HCT116 (cell line): ENCODE results near the gene ZNF264. TPM values are rescaled to one million over a fixed set of nuclear protein-coding genes. Genes with fewer than 3 reads are reported as not detected.
A peak's percentile ranks its signal among the peaks of the same experiment; 100 is the strongest.

Source experiments
- ATAC-seq: fragments of 200-7000 bp; cut with Tn5 transposase; 2 replicates; pipeline ENCODE4 v1.9.1; 2020; ENCODE audit warnings: mild to moderate bottlenecking, moderate library complexity
- BruUV-seq: library from RNA; stranded (reverse); fragments of 400-500 nt; replicated peaks from 2 replicates; lab custom pipeline; 2021; lab: Mats Ljungman, UMichigan
- CTCF ChIA-PET: fragments of 300-600 bp; sonication (Branson Sonifier 250); formaldehyde crosslinking; loops from one replicate; lab custom pipeline; 2021; ENCODE audit warnings: antibody characterized with exemption; lab: Charles Lee
- POLR2A ChIA-PET: fragments of 300-600, 350-600 bp; sonication (Branson Sonifier 250); formaldehyde crosslinking; loops from one replicate; lab custom pipeline; 2021; ENCODE audit warnings: antibody characterized with exemption; lab: Charles Lee
- RAD21 ChIA-PET, 2 experiments: fragments of 300-600 bp; sonication (Branson Sonifier 250); formaldehyde crosslinking; loops; one replicate each; lab custom pipeline; 2023; ENCODE audit warnings: low total read pairs in 2 of 2; ENCODE audit not compliant: uncharacterized antibody in 2 of 2, unreplicated experiment in 2 of 2, low non-redundant PET in 1 of 2; lab: Charles Lee
- DNase-seq: peaks from one replicate; pipeline ENCODE4 v3.0.0-alpha.2; 2010; ENCODE audit warnings: low read depth, low spot score
- H2AFZ ChIP-seq: fragments of 200-600 bp; shearing (Covaris generic), sonication (generic); 2 replicates; pipeline ENCODE4 v1.6.1; 2017; ENCODE audit warnings: low read depth, mixed run types, mixed read lengths, antibody characterized with exemption, low read length; ENCODE audit not compliant: poor library complexity, severe bottlenecking
- H3K27ac ChIP-seq: 2 replicates; pipeline ENCODE4 v1.5.1; 2012; ENCODE audit warnings: low read depth, low read length
- H3K27me3 ChIP-seq: fragments of 200-600 bp; sonication (generic); 2 replicates; pipeline ENCODE4 v1.6.1; 2016; ENCODE audit warnings: mixed run types, low read length, mixed read lengths; ENCODE audit not compliant: insufficient read depth
- H3K36me3 ChIP-seq, 2 experiments: fragments of 200-500 bp in 1 of 2; fragments of 200-600 bp in 1 of 2; sonication (Bioruptor generic) in 1 of 2; sonication (generic) in 1 of 2; 2 replicates each; pipeline versions ENCODE4 v1.5.1 to v1.6.1; 2014 to 2016; ENCODE audit warnings: low read length in 2 of 2, inconsistent platforms in 1 of 2, mixed read lengths in 1 of 2, mixed run types in 1 of 2; ENCODE audit not compliant: insufficient read depth in 2 of 2, control insufficient read depth in 1 of 2
- H3K4me1 ChIP-seq, 2 experiments: fragments of 200-600 bp in 1 of 2; sonication (generic) in 1 of 2; 2 replicates each; pipeline versions ENCODE4 v1.5.1 to v1.6.1; 2012 to 2017; ENCODE audit warnings: low read length in 2 of 2, inconsistent platforms in 1 of 2, mild to moderate bottlenecking in 1 of 2, mixed read lengths in 1 of 2, mixed run types in 1 of 2, moderate library complexity in 1 of 2; ENCODE audit not compliant: insufficient read depth in 2 of 2, control insufficient read depth in 1 of 2
- H3K4me2 ChIP-seq: fragments of 200-600 bp; sonication (generic); 2 replicates; pipeline ENCODE4 v1.6.1; 2017; ENCODE audit warnings: mixed run types, low read length, mixed read lengths
- H3K4me3 ChIP-seq, 2 experiments: fragments of 200-600 bp in 1 of 2; sonication (generic) in 1 of 2; replicated peaks in 1 of 2; 2 replicates each; pipeline ENCODE4 v1.5.1; 2011 to 2016; ENCODE audit warnings: low read length in 2 of 2, control low read depth in 1 of 2, low read depth in 1 of 2, mild to moderate bottlenecking in 1 of 2, mixed read lengths in 1 of 2, mixed run types in 1 of 2
- H3K79me2 ChIP-seq: fragments of 200-600 bp; sonication (generic); 2 replicates; pipeline ENCODE4 v1.6.1; 2017; ENCODE audit warnings: mild to moderate bottlenecking, mixed run types, low read length, moderate library complexity, mixed read lengths; ENCODE audit not compliant: insufficient read depth
- H3K9ac ChIP-seq: fragments of 200-600 bp; sonication (generic); 2 replicates; pipeline ENCODE4 v1.6.1; 2016; ENCODE audit warnings: low read length, mixed read lengths
- H3K9me2 ChIP-seq: fragments of 200-600 bp; sonication (generic), shearing (Covaris generic); 2 replicates; pipeline ENCODE4 v1.6.1; 2017; ENCODE audit warnings: mixed run types, mild to moderate bottlenecking, moderate library complexity; ENCODE audit not compliant: insufficient read depth
- H3K9me3 ChIP-seq, 2 experiments: fragments of 200-500 bp in 1 of 2; fragments of 200-600 bp in 1 of 2; sonication (Bioruptor generic) in 1 of 2; sonication (generic) in 1 of 2; 2 replicates each; pipeline ENCODE4 v1.6.1; 2014 to 2017; ENCODE audit warnings: low read length in 2 of 2, mixed read lengths in 2 of 2, inconsistent platforms in 1 of 2, low read depth in 1 of 2, mild to moderate bottlenecking in 1 of 2, mixed run types in 1 of 2, moderate library complexity in 1 of 2; ENCODE audit not compliant: control insufficient read depth in 1 of 2, insufficient read depth in 1 of 2
- H4K20me1 ChIP-seq: fragments of 200-600 bp; sonication (generic), shearing (Covaris generic); 2 replicates; pipeline ENCODE4 v1.6.1; 2017; ENCODE audit warnings: mixed run types, mild to moderate bottlenecking, moderate library complexity; ENCODE audit not compliant: insufficient read depth
- EGR1 ChIP-seq: IDR thresholded peaks from 2 replicates; pipeline ENCODE4 v1.6.1; 2012; ENCODE audit warnings: low read depth
- SRF ChIP-seq: IDR thresholded peaks from 2 replicates; pipeline ENCODE4 v1.6.1; 2012; ENCODE audit warnings: low read depth
- intact Hi-C: fragments of 100-400 bp; cut with micrococcal nuclease; formaldehyde crosslinking; loops from 2 replicates; pipeline ENCODE4 v1.10.0; 2022
- total RNA-seq: library from RNA; stranded (reverse); gene quantifications from one replicate; pipeline ENCODE4 v1.2.1, GENCODE V29; 2021; ENCODE audit not compliant: unreplicated experiment
- TF ChIP-seq, protein P1 (sequence below): IDR thresholded peaks from 2 replicates; pipeline ENCODE4 v1.6.1; 2011; ENCODE audit warnings: mild to moderate bottlenecking, low read length, moderate library complexity; ENCODE audit not compliant: insufficient replicate concordance; ENCODE audit errors: extremely low read depth

ZNF264 gene
- total RNA-seq, 1 experiment from 2014 or later: 30.3 TPM

DNA sequence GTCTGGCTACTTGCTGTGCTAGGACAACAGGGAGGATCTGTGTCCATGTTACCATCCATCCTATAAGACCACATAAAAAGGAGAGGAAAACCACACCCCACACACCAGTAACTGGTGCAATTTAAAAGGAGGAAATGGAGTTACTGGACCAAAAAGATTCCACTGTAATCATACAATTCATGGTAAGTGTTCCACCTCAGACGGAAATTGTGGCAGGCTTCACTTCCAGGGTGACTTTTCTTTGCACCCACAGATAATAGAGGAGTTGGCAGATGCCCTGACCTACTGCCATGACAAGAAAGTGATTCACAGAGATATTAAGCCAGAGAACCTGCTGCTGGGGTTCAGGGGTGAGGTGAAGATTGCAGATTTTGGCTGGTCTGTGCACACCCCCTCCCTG is 41.9 kb downstream of the ZNF264 start:
- H3K79me2 ChIP-seq: no peaks in the 10 kb centered on the region
- no peak overlapping the region for H3K4me2 ChIP-seq
- H3K36me3 ChIP-seq: no peaks in the 10 kb centered on the region
- ChIA-PET CTCF (no interaction called here), RAD21 (no interaction called here), POLR2A (no interaction called here)
- no peaks in the 10 kb centered on the region for H3K27me3 ChIP-seq
- BruUV-seq: no TSS peak
- TF ChIP-seq, protein P1, sequence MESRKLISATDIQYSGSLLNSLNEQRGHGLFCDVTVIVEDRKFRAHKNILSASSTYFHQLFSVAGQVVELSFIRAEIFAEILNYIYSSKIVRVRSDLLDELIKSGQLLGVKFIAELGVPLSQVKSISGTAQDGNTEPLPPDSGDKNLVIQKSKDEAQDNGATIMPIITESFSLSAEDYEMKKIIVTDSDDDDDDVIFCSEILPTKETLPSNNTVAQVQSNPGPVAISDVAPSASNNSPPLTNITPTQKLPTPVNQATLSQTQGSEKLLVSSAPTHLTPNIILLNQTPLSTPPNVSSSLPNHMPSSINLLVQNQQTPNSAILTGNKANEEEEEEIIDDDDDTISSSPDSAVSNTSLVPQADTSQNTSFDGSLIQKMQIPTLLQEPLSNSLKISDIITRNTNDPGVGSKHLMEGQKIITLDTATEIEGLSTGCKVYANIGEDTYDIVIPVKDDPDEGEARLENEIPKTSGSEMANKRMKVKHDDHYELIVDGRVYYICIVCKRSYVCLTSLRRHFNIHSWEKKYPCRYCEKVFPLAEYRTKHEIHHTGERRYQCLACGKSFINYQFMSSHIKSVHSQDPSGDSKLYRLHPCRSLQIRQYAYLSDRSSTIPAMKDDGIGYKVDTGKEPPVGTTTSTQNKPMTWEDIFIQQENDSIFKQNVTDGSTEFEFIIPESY: no peak
- TF ChIP-seq SRF: no peak
- no peak overlapping the region for H3K4me3 ChIP-seq
- H3K4me1 ChIP-seq: no peaks in the 10 kb centered on the region
- no peak overlapping the region for H2AFZ ChIP-seq
- no peaks in the 10 kb centered on the region for H3K9me3 ChIP-seq
- intact Hi-C loops: no loop called here
- ATAC-seq (no peak), DNase-seq (no peak)
- H3K9ac ChIP-seq: no peak overlapping the region
- H3K9me2 ChIP-seq: no peaks in the 10 kb centered on the region
- H3K27ac ChIP-seq: no peak overlapping the region
- H4K20me1 ChIP-seq: no peaks in the 10 kb centered on the region

DNA sequence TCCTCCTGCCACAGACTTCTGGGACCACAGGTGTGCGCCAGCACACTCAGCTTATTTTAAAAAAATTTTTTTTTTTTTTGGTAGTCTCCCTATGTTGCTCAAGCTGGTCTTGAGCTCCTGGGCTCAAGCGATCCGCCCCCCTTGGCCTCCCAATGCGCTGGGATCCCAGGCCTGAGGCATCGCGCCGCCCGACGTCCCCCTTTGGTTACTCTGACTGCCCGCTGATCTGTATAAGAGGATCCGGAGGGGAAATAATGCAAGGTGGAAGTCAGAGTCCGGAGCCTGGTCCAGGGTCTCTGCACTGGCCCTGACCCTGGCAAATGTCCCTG is 48.6 kb downstream of the ZNF264 start:
- H4K20me1 ChIP-seq: no peaks in the 10 kb centered on the region
- ATAC-seq (no peak; the same call in 1 of the 2 replicates), DNase-seq (no peak)
- ChIA-PET POLR2A (no interaction called here), RAD21 (no interaction called here), CTCF (no interaction called here)
- peak overlapping the region; percentile 75; the same call in 1 of the 2 replicates for H3K9ac ChIP-seq
- H3K27ac ChIP-seq: peak overlapping the region; percentile 81
- TF ChIP-seq SRF: no peak
- TF ChIP-seq EGR1: no peak
- intact Hi-C loops: loop anchor here (1.0 kb wide), 1 partner anchor 40 kb away; the partner anchor contains the start of gene ZNF460
- H3K9me3 ChIP-seq: no peaks in the 10 kb centered on the region
- H2AFZ ChIP-seq: no peak overlapping the region
- H3K4me2 ChIP-seq: peak overlapping the region; percentile 80
- peak overlapping the region; percentile 82 to 90 for H3K4me3 ChIP-seq
- H3K27me3 ChIP-seq: no peaks in the 10 kb centered on the region
- H3K36me3 ChIP-seq: peaks cover 0 to 1% of the 10 kb centered on the region in 2 experiments; a peak in 1 of 4 replicates
- peaks cover 6 to 16% of the 10 kb centered on the region in 2 experiments; a peak in 3 of 4 replicates for H3K4me1 ChIP-seq
- no peaks in the 10 kb centered on the region for H3K9me2 ChIP-seq
- H3K79me2 ChIP-seq: peaks cover 32% of the 10 kb centered on the region
- BruUV-seq: TSS peak; percentile 66
